ENCODE data around the gene EPB41L2. TPM values are rescaled to one million over a fixed set of nuclear protein-coding genes. Genes with fewer than 3 reads are reported as not detected.
A peak's percentile ranks its signal among the peaks of the same experiment; 100 is the strongest.

EPB41L2 gene
- total RNA-seq, 1 donor from 2014 or later: 130 TPM

DNA sequence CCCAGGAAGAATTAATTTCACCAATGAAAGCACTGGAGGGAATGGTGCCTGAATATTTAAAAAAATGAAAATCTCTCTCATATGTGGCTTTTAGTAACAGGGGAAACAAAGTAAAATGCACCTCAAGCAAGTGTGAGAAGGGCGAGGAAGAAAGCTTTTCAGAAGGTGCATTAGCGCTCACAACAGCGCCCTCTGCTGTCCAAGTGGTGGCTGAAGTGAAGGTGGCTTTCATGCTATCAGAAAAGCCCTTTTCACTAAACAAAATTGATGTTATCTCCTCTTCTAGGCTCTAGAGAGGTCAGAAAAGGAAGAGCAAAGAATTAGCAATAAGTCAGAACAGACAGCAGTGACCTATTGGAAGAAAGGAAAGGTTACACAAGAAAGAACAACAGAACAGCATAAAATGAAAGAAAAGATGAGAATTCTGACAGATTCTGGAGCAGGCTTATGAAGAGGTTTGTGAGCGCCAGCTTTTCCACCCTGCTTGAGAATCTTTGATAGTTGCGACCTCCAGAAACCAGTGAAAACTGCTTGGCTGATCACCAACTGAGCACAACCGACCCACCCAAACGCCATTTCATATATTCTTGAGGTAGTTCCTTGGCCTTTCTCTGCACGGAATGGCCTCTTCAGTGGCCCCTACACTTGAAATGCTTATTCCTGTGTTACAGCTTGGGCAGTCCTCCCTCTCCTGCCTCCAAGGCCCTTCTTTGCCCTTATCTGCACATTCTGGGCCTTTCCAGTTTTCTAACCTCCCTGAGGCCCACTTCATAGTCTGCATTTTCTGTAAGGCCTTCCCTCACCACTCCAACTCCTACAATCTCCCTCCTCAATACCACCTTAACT lies 190.6 kb downstream of the EPB41L2 start:
- peak; percentile 57 to 60 for DNase-seq (ENCODE audit: low read depth in 2 of 2)

DNA sequence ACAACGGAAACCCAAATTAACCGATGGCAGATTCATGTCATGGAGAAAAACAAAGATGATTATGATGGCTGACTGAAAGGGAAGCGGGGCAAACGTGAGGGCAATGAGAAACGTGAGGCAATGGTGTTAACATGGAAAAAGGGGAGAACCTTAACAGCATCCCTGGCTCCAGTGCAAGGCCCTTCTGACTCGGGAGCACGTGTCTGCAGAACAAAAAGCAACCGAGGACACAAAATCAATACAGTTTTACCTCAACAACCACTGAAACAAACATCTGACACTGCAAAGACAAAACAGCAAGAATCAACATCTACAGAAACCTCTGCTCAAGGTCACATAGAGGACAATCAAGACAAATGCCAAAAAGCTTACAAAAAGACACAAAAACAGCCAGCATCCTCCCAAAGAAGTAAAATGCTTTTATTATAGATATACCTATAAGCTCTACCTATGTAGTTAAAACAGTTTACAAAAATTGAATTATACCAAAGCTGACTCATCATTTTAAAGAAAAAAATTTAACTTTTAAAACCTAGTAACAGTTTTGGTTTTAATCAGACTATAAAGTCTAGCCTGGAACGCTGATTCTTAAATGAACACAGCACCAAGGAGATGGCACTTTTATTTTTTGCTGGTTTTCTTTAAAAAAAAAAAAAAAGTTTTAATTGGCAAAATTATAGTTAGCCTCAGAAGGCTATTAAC lies 192.7 kb downstream of the EPB41L2 start:
- no peak for DNase-seq (ENCODE audit: low read depth in 2 of 2)

DNA sequence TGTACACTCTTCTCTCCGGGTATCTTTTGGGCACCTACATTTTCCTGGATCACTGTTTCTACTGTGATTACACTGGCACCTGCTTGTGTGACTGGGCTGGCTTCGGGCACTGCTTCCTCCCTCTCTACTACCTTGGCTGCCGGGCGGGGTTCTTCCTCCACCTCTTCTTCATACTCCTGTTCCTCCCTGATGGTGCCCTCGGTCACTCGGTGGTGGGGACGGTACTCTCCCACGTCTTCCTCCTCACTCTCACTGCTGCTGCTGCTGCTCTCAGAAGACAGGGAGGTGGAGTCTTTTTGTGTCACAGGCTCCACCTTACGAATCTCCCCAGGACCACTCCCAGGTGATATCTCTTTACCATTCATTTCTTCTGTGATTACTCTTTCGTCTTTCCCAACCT lies 193.4 kb downstream of the EPB41L2 start:
- DNase-seq (ENCODE audit: low read depth in 2 of 2): no peak

DNA sequence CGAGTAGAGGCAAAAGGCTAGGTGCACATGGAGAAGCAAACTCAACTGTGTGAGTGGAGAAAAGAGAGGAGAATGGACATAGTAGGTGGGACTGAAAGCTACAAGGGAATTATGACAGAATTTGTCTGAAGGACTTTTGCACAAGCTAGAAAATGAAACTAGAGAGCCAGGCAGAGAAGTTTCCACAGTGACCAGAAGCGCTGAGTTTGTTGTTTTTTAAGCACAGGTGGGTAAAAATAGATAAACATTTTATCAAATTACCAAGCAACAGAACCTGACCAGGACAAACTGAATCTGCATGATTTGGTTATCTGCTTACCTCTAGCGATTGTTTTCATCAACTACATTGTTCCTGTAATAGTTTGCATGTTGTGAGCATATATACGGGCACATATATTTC lies 197.3 kb downstream of the EPB41L2 start:
- peak in 1 of 2 donors; percentile 37 for DNase-seq (ENCODE audit: low read depth in 2 of 2)

DNA sequence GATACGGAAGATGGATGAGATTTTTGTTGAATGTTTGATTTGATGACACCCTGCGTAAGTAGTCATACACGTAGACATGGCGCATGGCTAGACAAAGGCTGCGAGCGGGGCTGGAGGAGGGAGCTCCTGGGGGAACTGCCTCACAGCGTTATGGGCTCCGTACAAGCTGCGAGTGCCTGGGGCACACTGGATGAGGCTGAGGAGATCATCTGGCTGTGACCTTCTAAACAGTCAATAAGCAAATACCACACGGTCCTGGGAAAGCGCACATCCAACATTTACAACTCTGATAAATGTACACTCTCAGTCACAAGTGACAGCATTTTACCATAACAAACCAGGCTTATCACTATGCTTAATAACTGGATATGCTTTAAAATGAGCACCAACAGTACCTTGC lies 198.7 kb downstream of the EPB41L2 start:
- DNase-seq (ENCODE audit: low read depth in 2 of 2): no peak

DNA sequence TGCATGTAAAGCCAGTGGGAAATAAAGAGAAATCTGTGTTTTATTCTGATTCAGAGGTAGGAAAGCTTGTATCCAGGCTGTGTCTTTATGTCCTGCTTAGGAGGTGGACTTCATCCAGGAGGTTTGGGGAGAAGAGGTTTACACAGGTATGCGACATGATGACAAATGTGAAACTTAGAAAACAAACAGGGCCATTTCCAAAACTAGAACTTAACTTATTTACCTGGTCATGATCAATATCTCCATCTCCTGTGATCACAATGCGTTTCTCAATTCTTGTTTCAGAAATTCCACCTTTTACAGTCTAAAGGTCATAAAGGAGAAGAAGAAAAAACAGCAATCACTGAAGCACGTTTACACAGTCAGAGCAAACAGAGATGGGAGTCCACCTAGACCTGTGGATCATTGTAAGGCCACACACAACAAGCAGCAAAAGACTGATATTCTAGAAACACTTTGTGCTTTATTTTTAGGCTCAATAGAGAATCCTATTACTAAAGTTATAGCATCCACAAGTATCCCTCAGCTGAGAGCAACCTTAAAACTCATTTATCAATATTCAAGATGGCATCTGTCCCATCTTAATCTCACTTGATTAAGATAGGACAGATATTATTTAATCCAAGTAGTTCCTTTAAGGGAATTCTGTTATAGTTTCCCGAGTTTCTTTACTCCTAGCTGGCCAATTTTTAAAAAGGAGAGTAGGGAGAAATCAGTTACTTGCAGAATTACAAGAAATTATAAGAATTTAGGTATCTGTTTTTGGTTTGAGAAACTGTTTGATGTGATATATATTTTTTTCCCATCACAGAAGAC lies 199.4 kb downstream of the EPB41L2 start:
- no peak for DNase-seq (ENCODE audit: low read depth in 2 of 2)

DNA sequence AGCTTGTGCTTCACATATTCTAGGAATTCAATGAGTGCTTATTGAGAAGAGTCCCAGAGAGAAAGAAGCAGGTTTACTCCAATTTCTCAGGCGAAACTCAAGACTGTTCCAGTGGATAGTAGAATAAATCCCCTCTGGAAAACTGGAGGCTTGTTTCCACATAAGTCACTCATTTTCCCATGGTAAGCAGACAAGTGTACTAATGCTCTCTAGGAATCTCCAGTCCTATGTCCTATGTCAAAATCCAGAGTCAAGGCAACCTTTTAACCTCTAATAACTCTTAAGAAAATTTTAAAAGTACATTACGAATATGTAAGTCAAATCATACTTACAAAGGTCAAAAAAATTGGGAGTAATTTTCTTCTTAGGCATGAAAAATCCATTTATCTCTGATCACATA lies 200.7 kb downstream of the EPB41L2 start:
- no peak for DNase-seq (ENCODE audit: low read depth in 2 of 2)

DNA sequence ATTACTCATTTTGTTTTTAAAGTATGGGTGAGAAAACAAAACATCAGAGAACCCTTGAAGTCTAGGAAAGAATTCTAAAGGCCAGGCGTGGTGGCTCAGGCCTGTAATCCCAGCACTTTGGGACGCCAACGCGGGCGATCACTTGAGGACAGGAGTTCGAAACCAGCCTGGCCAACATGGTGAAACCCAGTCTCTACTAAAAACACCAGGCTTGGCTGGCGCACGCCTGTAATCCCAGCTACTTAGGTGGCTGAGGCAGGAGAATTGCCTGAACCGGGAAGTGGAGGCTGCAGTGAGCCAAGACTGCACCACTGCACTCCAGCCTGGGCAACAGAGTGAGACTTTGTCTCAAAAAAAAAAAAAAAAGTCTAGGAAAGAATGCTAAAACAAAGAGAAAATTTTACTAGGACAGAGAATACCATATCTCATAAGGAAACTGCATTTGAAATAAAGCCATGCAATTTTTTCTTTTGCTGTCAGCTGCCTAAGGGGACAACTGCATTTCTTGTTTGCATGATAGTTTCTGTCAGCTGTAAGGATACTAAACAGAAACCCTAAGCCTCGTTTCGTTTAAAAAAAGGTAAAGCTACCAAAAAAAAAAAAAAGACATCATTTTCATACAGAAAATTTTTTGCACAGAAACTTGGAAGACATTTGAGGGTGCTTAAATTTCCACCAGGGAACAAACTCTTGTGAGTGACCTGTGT lies 203.7 kb downstream of the EPB41L2 start:
- no peak for DNase-seq (ENCODE audit: low read depth in 2 of 2)

DNA sequence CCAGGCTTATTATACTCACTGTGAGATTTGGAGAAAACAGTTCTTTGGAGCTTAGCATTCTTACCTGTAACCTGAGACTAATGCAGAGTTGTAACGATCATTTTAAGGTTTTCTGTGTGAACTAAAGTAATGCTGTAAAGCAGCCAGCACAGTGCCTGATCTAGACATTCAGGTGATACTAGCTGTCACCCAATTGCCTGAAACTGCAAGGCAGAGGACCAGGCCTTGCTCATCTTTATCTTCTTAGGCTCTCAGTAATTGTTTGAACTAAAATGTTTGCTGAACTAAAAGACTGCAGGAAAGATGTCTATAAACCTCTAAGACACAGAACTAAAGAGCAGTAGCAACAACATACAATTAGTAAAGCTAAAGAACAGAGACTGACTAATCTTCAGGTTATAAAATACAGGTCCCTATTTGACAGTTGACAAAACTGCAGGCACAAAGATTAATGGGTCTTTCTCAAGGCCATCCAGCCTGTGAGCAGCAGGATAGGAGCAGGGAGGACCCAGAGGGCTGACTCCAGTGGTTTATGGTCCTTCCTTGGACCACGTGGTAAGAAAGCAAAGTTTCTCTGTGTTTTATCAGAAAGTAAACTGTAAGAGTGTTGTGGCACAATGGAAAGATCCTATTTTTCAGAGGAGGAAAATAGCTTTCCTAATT lies 204.4 kb downstream of the EPB41L2 start:
- DNase-seq (ENCODE audit: low read depth in 2 of 2): no peak

DNA sequence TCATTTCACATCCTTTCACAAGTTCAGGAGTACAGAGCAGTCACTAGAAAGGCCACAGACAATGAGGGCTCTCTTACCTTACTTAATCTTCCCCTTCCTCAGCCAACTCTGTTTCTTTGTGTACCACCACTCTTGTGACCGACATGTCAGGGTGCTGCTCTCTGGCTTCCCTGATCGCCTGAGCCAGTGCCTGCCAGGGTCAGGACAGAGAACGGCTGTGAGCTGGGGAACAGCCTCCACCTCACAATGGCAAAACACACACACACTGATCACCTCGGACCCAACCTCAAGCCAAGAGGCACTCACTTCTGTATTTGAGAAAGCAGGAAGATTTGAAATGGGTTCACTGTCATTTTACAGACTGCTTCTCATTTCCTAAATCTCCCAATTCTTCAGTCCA lies 205.0 kb downstream of the EPB41L2 start:
- DNase-seq (ENCODE audit: low read depth in 2 of 2): no peak

DNA sequence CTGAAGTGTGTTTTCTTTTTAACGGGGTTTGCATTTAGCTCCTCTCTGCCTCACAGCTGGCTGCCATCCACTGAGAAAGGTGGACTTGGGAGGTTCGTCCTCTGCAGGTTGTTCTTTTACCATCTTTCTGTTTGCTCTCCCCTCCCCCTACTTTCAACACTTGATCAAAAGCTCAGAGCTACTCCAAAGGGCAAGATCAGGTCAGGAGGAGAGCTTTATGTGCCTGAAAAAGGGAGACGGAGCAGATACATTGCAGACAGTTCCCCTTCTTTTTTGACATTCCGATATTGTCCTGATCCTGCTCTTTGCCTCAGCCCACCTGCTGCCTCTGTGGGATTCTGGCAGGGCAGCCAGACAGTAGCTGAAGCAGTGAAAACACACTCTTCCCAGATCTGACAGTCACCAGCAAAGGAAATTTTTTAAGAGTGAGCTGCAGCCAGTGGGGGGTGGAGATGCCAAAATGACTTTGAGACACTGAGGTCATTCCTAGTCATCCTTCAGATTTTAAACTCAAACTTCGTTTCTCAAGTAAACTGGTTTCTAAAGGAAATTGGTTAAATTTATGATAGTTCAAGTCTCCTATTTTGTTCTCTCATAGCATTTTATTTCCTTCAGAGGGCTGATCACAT lies 209.4 kb downstream of the EPB41L2 start:
- DNase-seq (ENCODE audit: low read depth in 2 of 2): no peak

DNA sequence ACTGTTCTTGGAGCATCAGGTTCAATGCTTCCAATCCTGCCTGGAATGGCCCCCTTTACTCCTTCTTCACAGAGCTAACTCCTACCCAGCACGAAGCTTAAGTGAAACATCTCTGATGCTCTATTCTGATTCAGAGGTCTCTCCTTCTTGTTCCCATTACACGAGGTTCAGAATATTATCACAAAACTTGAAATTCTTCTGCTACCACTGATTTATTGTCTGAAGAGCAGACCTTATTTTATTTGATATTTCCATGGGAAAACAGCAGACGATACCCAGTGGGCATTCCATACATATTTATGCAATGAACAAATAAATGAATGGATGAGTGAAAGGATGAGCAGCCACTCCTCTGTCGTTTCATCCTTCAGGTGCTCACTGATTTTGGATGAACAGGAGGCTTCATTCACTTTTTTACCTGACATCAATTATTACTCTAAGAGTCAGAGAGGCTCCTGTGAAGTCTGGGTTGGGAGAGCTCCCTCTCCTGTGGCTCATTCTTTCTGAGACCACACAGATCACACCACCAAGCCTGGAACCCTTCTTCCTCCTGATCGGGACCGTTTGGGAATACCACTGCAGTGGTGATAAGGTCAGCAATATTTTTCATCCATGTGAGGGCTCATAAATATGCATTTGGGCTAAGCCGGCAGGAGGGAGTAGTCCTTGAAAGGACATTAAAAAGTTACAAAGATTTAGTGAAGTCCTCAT lies 210.0 kb downstream of the EPB41L2 start:
- no peak for DNase-seq (ENCODE audit: low read depth in 2 of 2)

DNA sequence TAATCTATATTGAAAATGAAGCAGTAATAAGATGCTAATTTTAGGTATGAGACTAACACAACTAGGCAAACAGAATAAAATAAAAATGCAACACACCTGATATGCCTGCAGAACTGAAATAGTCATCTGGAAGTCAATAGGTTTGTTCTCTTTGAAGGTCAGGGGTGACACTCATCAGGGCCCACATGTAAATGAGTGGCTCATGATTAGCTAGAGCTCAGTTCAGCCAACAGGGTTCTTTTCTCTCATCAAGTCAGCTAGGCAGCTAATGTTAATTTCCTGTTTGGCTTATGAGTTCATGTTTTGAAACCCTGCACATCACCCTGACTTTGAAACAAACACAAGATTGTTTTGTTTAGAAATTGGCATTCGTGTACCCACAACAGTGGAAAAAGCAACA lies 212.0 kb downstream of the EPB41L2 start:
- DNase-seq (ENCODE audit: low read depth in 2 of 2): peak; percentile 5 to 19

DNA sequence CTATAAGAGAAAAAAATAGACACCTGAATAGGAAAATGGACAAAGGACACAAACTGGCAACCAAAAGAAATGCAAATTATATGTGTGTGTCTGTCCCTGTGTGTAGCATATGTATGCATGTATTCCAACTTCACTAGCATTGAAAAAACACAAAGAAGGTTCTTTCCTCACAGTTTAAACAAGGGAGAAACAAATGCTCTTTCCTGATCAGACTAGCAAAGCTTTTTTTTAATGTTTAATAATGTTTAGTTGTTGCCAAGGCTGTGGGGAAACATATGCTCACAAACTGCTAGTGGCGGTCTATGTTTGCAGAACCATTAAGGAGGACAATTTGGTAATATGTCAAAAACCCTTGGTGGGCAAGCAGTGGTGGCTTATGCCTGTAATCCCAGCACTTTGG lies 213.5 kb downstream of the EPB41L2 start:
- no peak for DNase-seq (ENCODE audit: low read depth in 2 of 2)

DNA sequence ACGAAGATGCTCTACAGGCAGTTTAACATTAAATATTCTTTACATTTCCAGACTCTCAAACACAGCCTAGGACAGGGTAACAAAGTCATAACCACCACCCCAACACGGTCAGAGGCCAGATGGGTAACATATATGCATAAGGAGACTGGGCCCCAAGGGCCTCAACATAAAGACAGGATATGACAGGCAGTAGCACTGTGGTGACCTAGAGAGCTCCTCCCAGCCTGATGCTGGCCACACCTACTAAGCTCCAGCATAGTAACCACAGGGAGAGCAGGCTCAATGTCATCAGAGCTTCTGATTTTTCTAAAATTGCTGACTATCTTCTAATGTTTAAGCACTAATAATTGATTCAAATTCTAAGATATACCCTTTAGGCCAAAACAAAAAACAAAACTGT lies 214.1 kb downstream of the EPB41L2 start:
- no peak for DNase-seq (ENCODE audit: low read depth in 2 of 2)

DNA sequence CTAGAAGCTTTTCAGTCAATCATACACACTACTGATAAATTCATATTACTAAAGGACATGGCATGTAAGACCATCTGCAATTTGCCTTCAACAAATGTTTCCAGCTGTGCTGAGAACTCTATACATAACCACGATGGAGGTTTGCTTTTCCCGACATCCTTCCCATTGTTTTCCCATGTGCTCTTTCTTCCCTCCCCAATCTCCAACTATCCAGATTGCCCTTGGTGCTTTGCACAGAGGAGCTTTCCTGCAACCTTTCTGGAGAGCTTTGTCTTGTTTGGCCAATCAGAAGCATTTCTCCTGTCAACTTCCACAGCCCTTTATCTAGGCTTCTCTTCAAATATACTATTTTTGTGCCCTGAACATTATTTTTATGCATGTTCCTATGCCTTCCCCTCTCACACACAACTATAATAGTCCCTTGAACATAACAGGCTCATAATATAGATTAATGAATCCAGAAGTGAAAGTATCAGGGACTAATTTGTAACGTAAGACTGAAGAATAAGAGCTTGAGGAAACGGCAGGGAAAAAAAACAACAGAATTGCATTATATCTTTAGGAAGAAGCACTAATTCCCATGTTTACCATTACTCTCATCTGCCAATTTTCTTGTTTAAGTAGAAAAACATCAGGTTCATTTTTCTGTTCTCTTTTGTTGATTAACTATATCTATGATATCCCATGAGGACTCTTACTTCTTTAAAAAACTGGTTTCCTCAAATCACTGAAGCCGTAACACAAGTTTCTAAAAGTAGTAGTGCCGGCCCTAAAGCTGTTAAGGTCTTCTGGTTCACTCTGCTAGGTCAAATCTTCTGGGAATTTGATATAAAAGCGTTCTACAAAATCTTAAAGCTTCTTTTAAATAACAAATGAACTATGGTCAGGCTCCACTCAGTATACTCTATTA lies 215.8 kb downstream of the EPB41L2 start:
- no peak for DNase-seq (ENCODE audit: low read depth in 2 of 2)

DNA sequence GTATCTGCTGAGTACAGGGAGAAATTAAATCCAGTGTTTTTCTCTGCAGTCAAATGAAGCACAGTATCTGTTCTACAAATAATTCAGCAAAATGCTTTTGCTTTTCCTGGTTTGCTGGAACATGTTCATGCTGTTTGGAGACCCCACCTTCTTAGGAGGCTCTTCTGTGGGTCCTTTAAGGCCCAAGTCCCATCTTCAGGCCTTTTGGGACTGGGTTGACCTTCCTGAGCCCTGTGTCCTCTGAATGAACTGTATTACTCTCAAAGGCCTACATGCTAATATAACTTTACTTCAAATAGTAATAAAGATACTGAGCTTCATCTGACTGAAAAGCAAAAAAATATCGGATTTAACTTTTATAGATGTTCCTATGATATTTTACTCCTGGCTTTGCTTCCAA lies 216.5 kb downstream of the EPB41L2 start:
- no peak for DNase-seq (ENCODE audit: low read depth in 2 of 2)

DNA sequence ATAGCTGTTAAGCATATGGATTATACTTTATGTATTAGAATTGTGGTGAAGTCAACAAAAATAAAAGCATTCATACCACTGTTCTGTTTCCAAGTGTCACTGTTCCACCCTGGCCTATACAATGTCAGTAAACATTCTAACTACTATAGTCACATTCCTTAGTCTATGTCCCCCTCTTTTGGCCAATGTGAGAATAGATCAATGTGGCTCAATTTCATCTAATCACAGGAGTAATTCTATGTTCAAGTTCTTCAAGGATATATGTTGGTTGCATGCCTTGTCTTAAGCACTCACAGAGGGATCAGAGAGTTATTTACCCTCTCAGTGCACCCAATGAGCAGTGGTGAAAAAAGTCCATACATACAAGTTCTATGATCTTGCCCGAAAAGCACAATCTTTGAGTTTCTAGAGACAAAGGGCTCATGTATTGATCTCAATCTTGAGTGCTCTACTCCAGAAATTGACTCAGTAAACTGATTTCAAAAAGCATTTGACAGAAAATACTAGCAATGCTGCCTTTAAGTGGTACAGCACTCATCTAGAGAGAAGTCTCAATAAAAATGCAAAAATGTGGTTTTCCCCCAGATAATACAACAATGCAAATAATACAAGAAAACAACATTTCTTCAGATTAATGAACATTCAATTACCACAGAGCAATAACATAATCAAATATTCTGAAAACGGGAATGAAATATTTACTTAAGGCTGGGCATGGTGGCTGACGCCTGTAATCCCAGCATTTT lies 219.3 kb downstream of the EPB41L2 start:
- DNase-seq (ENCODE audit: low read depth in 2 of 2): peak; percentile 41 to 69

Measured in lung microvascular endothelial cell (primary cell).